ENCODE measurements around the gene SLITRK6.

GRCh38 chr13:85825454-85825853, 26.2 kb upstream of the SLITRK6 start:
- TF ChIP-seq EZH2 (IDR thresholded peaks at IDR 0.05; ENCODE audit: borderline replicate concordance, low read length) (no peak), CTCF (IDR thresholded peaks at IDR 0.05; ENCODE audit: low read length) (no peak)
